Skeletal muscle satellite cell (primary cell): ENCODE measurements around the gene HSPB6.

Experiments used
- H3K27me3 ChIP-seq: 2 replicates; pipeline ENCODE4 v1.7.0; 2013; ENCODE audit warnings: low read length; ENCODE audit not compliant: control insufficient read depth, insufficient read depth
- H3K36me3 ChIP-seq: 2 replicates; pipeline ENCODE4 v1.7.0; 2013; ENCODE audit warnings: mild to moderate bottlenecking, control low read depth, low read length; ENCODE audit not compliant: insufficient read depth
- H3K4me1 ChIP-seq: 2 replicates; pipeline ENCODE4 v1.7.0; 2013; ENCODE audit warnings: low read length; ENCODE audit not compliant: control insufficient read depth, insufficient read depth
- H3K4me2 ChIP-seq: 2 replicates; pipeline ENCODE4 v1.7.0; 2013; ENCODE audit warnings: mild to moderate bottlenecking, low read length
- H3K4me3 ChIP-seq: 2 replicates; pipeline ENCODE4 v1.7.0; 2013; ENCODE audit warnings: low read length
- H3K9ac ChIP-seq: 2 replicates; pipeline ENCODE4 v1.7.0; 2013; ENCODE audit warnings: mild to moderate bottlenecking, low read depth, low read length, moderate library complexity
- H3K9me3 ChIP-seq: replicated peaks from 2 replicates; pipeline ENCODE4 v1.7.0; 2013; ENCODE audit warnings: mild to moderate bottlenecking, control low read depth, low read length

The HSPB6 gene

GRCh38 chr19:35748106-35749020 lies 8.5 kb downstream of the HSPB6 start, which contains the start of gene LIN37:
Gene LIN37, plus strand, starts transcription at chr19:35748576. Its CDS starts 149 bp downstream, at chr19:35748725.
- Histone ChIP-seq H3K9me3 (no peaks in the 10 kb centered on the region), H3K4me2 (peak within 1 kb of the TSS; percentile 82), H3K27me3 (no peaks in the 10 kb centered on the region), H3K4me3 (peak within 1 kb of the TSS; percentile 89), H3K4me1 (peaks cover 22% of the 10 kb centered on the region), H3K9ac (peak within 1 kb of the TSS; percentile 92), H3K36me3 (peaks cover 13% of the 10 kb centered on the region)

DNA sequence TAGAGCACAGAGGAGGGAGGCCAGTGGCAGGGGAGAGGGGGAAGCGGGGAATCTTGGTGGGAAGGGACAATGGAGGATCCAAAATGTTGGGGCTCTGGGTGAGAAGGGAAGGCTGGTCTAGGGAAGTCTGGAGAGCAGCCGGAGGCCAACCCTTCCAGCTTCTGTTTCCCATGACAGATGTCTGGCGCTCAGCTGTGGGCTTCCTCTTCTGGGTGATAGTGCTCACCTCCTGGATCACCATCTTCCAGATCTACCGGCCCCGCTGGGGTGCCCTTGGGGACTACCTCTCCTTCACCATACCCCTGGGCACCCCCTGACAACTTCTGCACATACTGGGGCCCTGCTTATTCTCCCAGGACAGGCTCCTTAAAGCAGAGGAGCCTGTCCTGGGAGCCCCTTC lies 10.3 kb downstream of the HSPB6 start:
- Histone ChIP-seq H3K27me3 (no peaks in the 10 kb centered on the region), H3K4me2 (peak overlapping the region; percentile 88), H3K9ac (peak overlapping the region; percentile 89), H3K4me3 (peak overlapping the region; percentile 85), H3K4me1 (peaks cover 22% of the 10 kb centered on the region), H3K36me3 (peaks cover 4% of the 10 kb centered on the region), H3K9me3 (no peaks in the 10 kb centered on the region)

GRCh38 chr19:35746087-35746462 lies 10.8 kb downstream of the HSPB6 start:
- Histone ChIP-seq H3K36me3 (peaks cover 4% of the 10 kb centered on the region), H3K4me3 (peak overlapping the region; percentile 85), H3K9me3 (no peaks in the 10 kb centered on the region), H3K4me2 (peak overlapping the region; percentile 88), H3K9ac (peak overlapping the region; percentile 89), H3K4me1 (peaks cover 22% of the 10 kb centered on the region), H3K27me3 (no peaks in the 10 kb centered on the region)

DNA sequence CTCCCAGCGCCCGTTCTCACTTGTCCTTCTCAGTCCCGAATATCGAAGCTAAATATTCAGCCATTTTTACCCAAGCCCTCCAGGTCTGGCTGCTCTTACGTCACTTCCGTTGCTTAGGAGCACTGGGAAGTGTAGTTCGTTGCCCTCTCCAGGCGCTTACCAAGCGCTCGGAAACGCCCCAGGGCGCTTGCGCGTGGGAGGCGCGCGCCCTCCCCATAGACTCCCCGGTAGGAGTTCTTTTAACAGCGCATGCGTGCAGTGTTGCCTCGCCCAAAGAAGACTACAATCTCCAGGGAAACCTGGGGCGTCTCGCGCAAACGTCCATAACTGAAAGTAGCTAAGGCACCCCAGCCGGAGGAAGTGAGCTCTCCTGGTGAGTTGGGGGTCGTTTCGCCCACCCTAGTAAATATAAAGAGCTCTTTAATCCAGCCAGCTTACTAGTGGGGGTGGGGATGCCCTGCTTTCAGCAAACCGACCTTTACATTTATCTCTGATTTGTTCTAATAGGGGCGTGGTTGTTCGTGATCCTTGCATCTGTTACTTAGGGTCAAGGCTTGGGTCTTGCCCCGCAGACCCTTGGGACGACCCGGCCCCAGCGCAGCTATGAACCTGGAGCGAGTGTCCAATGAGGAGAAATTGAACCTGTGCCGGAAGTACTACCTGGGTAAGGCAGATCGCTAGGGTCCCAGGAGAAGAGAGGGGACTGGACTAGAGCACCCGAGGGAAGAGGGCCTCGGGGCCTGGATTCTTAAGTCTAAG lies 11.3 kb downstream of the HSPB6 start, which contains the start of the genes PSENEN and U2AF1L4:
TSS of gene PSENEN (plus strand) at position 324 of the 759 bp plus-strand sequence. CDS start at position 604, 280 bp downstream.
TSS of gene U2AF1L4 (minus strand) at position 91 of the 759 bp plus-strand sequence. CDS start at position 64, 27 bp downstream.
- peaks cover 4% of the 10 kb centered on the region for H3K36me3 ChIP-seq
- peak within 1 kb of the TSS; percentile 95 for H3K4me2 ChIP-seq
- peak within 1 kb of the TSS; percentile 89 for H3K9ac ChIP-seq
- no peaks in the 10 kb centered on the region for H3K27me3 ChIP-seq
- H3K4me3 ChIP-seq = peak within 1 kb of the TSS; percentile 85
- H3K9me3 ChIP-seq = no peaks in the 10 kb centered on the region
- peaks cover 22% of the 10 kb centered on the region for H3K4me1 ChIP-seq

GRCh38 chr19:35744430-35745327 lies 12.2 kb downstream of the HSPB6 start:
- H3K4me2 ChIP-seq = peak overlapping the region; percentile 95
- H3K9ac ChIP-seq = peak overlapping the region; percentile 89
- no peaks in the 10 kb centered on the region for H3K9me3 ChIP-seq
- H3K4me1 ChIP-seq = peaks cover 26% of the 10 kb centered on the region
- H3K36me3 ChIP-seq = peaks cover 4% of the 10 kb centered on the region
- H3K27me3 ChIP-seq = no peaks in the 10 kb centered on the region
- H3K4me3 ChIP-seq = peak overlapping the region; percentile 76

- Histone ChIP-seq H3K4me1 (peaks cover 22% of the 10 kb centered on the region), H3K4me3 (peak overlapping the region; percentile 76), H3K36me3 (peaks cover 9% of the 10 kb centered on the region)
Measured at GRCh38 chr19:35743640-35744429, 13.0 kb downstream of the HSPB6 start.

GRCh38 chr19:35742121-35742724 lies 14.6 kb downstream of the HSPB6 start, which contains the start of gene IGFLR1:
Gene IGFLR1, minus strand, starts transcription at chr19:35742452. Its CDS starts 1,272 bp downstream, at chr19:35741180.
- Histone ChIP-seq H3K4me3 (no peak within 1 kb of the TSS), H3K9ac (no peak within 1 kb of the TSS), H3K4me2 (no peak within 1 kb of the TSS), H3K36me3 (peaks cover 23% of the 10 kb centered on the region), H3K9me3 (no peaks in the 10 kb centered on the region), H3K27me3 (no peaks in the 10 kb centered on the region), H3K4me1 (peaks cover 18% of the 10 kb centered on the region)

More at GRCh38 chr19:35743640-35744429, 13.0 kb downstream of the HSPB6 start:
- no peaks in the 10 kb centered on the region for H3K27me3 ChIP-seq
- H3K9me3 ChIP-seq = no peaks in the 10 kb centered on the region
- no peak overlapping the region for H3K9ac ChIP-seq
- H3K4me2 ChIP-seq = peak overlapping the region; percentile 95

DNA sequence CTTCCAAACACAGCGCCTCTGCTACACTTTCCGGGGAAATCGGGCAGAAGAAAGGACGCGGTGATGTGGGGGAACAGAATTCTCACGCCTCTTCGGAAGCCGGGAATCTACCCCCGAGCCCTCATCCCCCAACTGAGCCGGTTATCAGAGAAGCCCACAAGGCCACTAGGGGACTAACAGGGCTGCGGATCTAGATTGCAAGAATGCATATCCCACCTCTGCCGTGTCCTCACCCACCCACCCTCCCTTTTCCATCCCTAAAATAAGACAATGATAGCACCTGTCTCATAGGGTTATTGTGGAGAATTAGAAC lies 15.7 kb downstream of the HSPB6 start:
- H3K9me3 ChIP-seq = no peaks in the 10 kb centered on the region
- peaks cover 13% of the 10 kb centered on the region for H3K4me1 ChIP-seq
- H3K4me2 ChIP-seq = peak overlapping the region; percentile 93
- peak overlapping the region; percentile 46 for H3K9ac ChIP-seq
- no peaks in the 10 kb centered on the region for H3K27me3 ChIP-seq
- H3K4me3 ChIP-seq = peak overlapping the region; percentile 73
- peaks cover 31% of the 10 kb centered on the region for H3K36me3 ChIP-seq

- H3K4me1 ChIP-seq = peaks cover 11% of the 10 kb centered on the region
- no peaks in the 10 kb centered on the region for H3K27me3 ChIP-seq
- H3K9me3 ChIP-seq = no peaks in the 10 kb centered on the region
- H3K4me2 ChIP-seq = peak overlapping the region; percentile 93
- H3K36me3 ChIP-seq = peaks cover 31% of the 10 kb centered on the region
- H3K9ac ChIP-seq = peak overlapping the region; percentile 55
- peak overlapping the region; percentile 73 for H3K4me3 ChIP-seq
Measured at GRCh38 chr19:35740423-35741202, 16.2 kb downstream of the HSPB6 start.
